H9 (cell line): ENCODE measurements around the gene PACSIN3. TPM values are rescaled to one million over a fixed set of nuclear protein-coding genes. Genes with fewer than 3 reads are reported as not detected.

Experiments
- DNase-seq: peaks from one replicate; pipeline ENCODE4 v3.0.0-alpha.2; 2017
- H2AFZ ChIP-seq: one replicate; pipeline ENCODE4 v1.6.1; 2013; ENCODE audit warnings: mild to moderate bottlenecking, low read length, control low read depth, moderate library complexity
- H2AK5ac ChIP-seq: 2 replicates; pipeline ENCODE4 v1.6.1; 2013; ENCODE audit warnings: low read length, control low read depth, mixed read lengths; ENCODE audit not compliant: insufficient read length
- H2BK120ac ChIP-seq: one replicate; pipeline ENCODE4 v1.6.1; 2013; ENCODE audit warnings: low read depth, mild to moderate bottlenecking, low read length, control low read depth, inconsistent platforms; ENCODE audit not compliant: poor library complexity, severe bottlenecking
- H2BK12ac ChIP-seq: 2 replicates; pipeline ENCODE4 v1.6.1; 2013; ENCODE audit warnings: low read length, control low read depth, mixed read lengths, low read depth; ENCODE audit not compliant: insufficient read length
- H2BK15ac ChIP-seq: 2 replicates; pipeline ENCODE4 v1.6.1; 2013; ENCODE audit warnings: low read depth, low read length, control low read depth
- H2BK20ac ChIP-seq: one replicate; pipeline ENCODE4 v1.6.1; 2013; ENCODE audit warnings: low read depth, mild to moderate bottlenecking, low read length, control low read depth, inconsistent platforms; ENCODE audit not compliant: poor library complexity, severe bottlenecking
- H2BK5ac ChIP-seq: 2 replicates; pipeline ENCODE4 v1.6.1; 2013; ENCODE audit warnings: low read length, control low read depth, mixed read lengths; ENCODE audit not compliant: insufficient read length
- H3K14ac ChIP-seq: 2 replicates; pipeline ENCODE4 v1.6.1; 2013; ENCODE audit warnings: low read length, control low read depth; ENCODE audit not compliant: insufficient read depth
- H3K18ac ChIP-seq: 2 replicates; pipeline ENCODE4 v1.6.1; 2013; ENCODE audit warnings: low read depth, mild to moderate bottlenecking, mixed read lengths, low read length, control low read depth; ENCODE audit not compliant: insufficient read length
- H3K23ac ChIP-seq: 2 replicates; pipeline ENCODE4 v1.6.1; 2013; ENCODE audit warnings: low read length, control low read depth, mixed read lengths, low read depth; ENCODE audit not compliant: insufficient read length
- H3K23me2 ChIP-seq: 2 replicates; pipeline ENCODE4 v1.6.1; 2013; ENCODE audit warnings: low read depth, mild to moderate bottlenecking, mixed read lengths, low read length, control low read depth; ENCODE audit not compliant: insufficient read length, poor library complexity, severe bottlenecking
- H3K27ac ChIP-seq: 2 replicates; pipeline ENCODE4 v1.5.1; 2013; ENCODE audit warnings: low read length, control low read depth, mixed read lengths, low read depth; ENCODE audit not compliant: insufficient read length
- H3K27me3 ChIP-seq: 2 replicates; pipeline ENCODE4 v1.6.1; 2013; ENCODE audit warnings: low read length, control low read depth, inconsistent platforms; ENCODE audit not compliant: insufficient read depth
- H3K4ac ChIP-seq: 2 replicates; pipeline ENCODE4 v1.6.1; 2013; ENCODE audit warnings: low read depth, mild to moderate bottlenecking, control low read depth, inconsistent platforms, low read length, moderate library complexity
- H3K4me1 ChIP-seq: 2 replicates; pipeline ENCODE4 v1.6.1; 2013; ENCODE audit warnings: low read length, control low read depth, inconsistent platforms; ENCODE audit not compliant: insufficient read depth
- H3K4me2 ChIP-seq: 2 replicates; pipeline ENCODE4 v1.6.1; 2013; ENCODE audit warnings: low read length, control low read depth, mixed read lengths; ENCODE audit not compliant: insufficient read length, insufficient read depth
- H3K56ac ChIP-seq: 2 replicates; pipeline ENCODE4 v1.6.1; 2013; ENCODE audit warnings: low read depth, mild to moderate bottlenecking, mixed read lengths, low read length, control low read depth; ENCODE audit not compliant: insufficient read length
- H3K79me1 ChIP-seq: 2 replicates; pipeline ENCODE4 v1.6.1; 2013; ENCODE audit warnings: low read depth, mild to moderate bottlenecking, moderate library complexity, low read length, control low read depth, inconsistent platforms; ENCODE audit not compliant: insufficient read depth, poor library complexity, severe bottlenecking
- H3K79me2 ChIP-seq: 2 replicates; pipeline ENCODE4 v1.6.1; 2013; ENCODE audit warnings: low read length, control low read depth, inconsistent platforms; ENCODE audit not compliant: insufficient read depth
- H3K9ac ChIP-seq: 2 replicates; pipeline ENCODE4 v1.6.1; 2013; ENCODE audit warnings: low read length, control low read depth, mixed read lengths; ENCODE audit not compliant: insufficient read length; ENCODE audit errors: extremely low read depth
- H3K9me3 ChIP-seq: one replicate; pipeline ENCODE4 v1.6.1; 2013; ENCODE audit warnings: low read depth, low read length, inconsistent platforms; ENCODE audit not compliant: control insufficient read depth
- H3T11ph ChIP-seq: one replicate; pipeline ENCODE4 v1.6.1; 2013; ENCODE audit warnings: mild to moderate bottlenecking, low read length, control low read depth, inconsistent platforms
- H4K20me1 ChIP-seq: one replicate; pipeline ENCODE4 v1.6.1; 2013; ENCODE audit not compliant: control insufficient read depth, insufficient read length, insufficient read depth
- H4K5ac ChIP-seq: 2 replicates; pipeline ENCODE4 v1.6.1; 2013; ENCODE audit warnings: low read depth, mild to moderate bottlenecking, mixed read lengths, low read length, control low read depth; ENCODE audit not compliant: insufficient read length
- H4K8ac ChIP-seq: replicated peaks from 2 replicates; pipeline ENCODE4 v1.6.1; 2013; ENCODE audit warnings: low read length, control low read depth, mixed read lengths, low read depth; ENCODE audit not compliant: insufficient read length
- H4K91ac ChIP-seq: 2 replicates; pipeline ENCODE4 v1.6.1; 2013; ENCODE audit warnings: low read depth, mild to moderate bottlenecking, moderate library complexity, mixed read lengths, low read length, control low read depth; ENCODE audit not compliant: insufficient read length
- H3K27ac Mint-ChIP-seq, 3 experiments: 2 replicates in 2 of 3; 3 replicates in 1 of 3; pipeline ENCODE4 v1.8.0; 2020 to 2021; ENCODE audit warnings: mixed read lengths in 3 of 3, mild to moderate bottlenecking in 1 of 3, moderate library complexity in 1 of 3
- H3K27me3 Mint-ChIP-seq: 2 replicates; pipeline ENCODE4 v1.8.0; 2021; ENCODE audit warnings: low read depth, mild to moderate bottlenecking, moderate library complexity, mixed read lengths
- H3K36me3 Mint-ChIP-seq, 3 experiments: 2 replicates in 2 of 3; 3 replicates in 1 of 3; pipeline ENCODE4 v1.8.0; 2020 to 2021; ENCODE audit warnings: low read depth in 3 of 3, mixed read lengths in 3 of 3; ENCODE audit not compliant: insufficient read depth in 1 of 3
- H3K4me1 Mint-ChIP-seq, 2 experiments: 2 replicates each; pipeline ENCODE4 v1.8.0; 2020; ENCODE audit warnings: mixed read lengths in 2 of 2
- H3K4me3 Mint-ChIP-seq, 2 experiments: 2 replicates in 1 of 2; 3 replicates in 1 of 2; pipeline ENCODE4 v1.8.0; 2020 to 2021; ENCODE audit warnings: mild to moderate bottlenecking in 2 of 2, mixed read lengths in 2 of 2, moderate library complexity in 1 of 2
- H3K9me3 Mint-ChIP-seq, 2 experiments: 2 replicates in 1 of 2; 3 replicates in 1 of 2; pipeline ENCODE4 v1.8.0; 2020; ENCODE audit warnings: mild to moderate bottlenecking in 2 of 2, mixed read lengths in 2 of 2, moderate library complexity in 1 of 2
- CTCF ChIP-seq: fragments of 200-600 bp; sonication (generic); conservative IDR thresholded peaks from 3 replicates; pipeline ENCODE4 v1.8.0; 2021; ENCODE audit warnings: antibody characterized with exemption, mild to moderate bottlenecking
- WGBS: extraction: QIAGEN DNeasy Blood & Tissue Kit; methylation state at CpG from one replicate; pipeline ENCODE4 v1.1.7; 2013; ENCODE audit warnings: missing lambda C conversion rate, low lambda C conversion rate, mixed read lengths; ENCODE audit not compliant: insufficient read length; ENCODE audit errors: extremely low coverage; 5-methylcytosine and 5-hydroxymethylcytosine counted together
- total RNA-seq: library from RNA; stranded (reverse); gene quantifications from 2 replicates; pipeline ENCODE4 v1.2.1, GENCODE V29; 2021

PACSIN3 gene
- total RNA-seq, 1 experiment from 2014 or later: 63.0 TPM

GRCh38 chr11:47225552-47226400 is 39.5 kb upstream of the PACSIN3 start:
- H3K4ac ChIP-seq: no peak overlapping the region
- no peaks in the 10 kb centered on the region for H3K79me1 ChIP-seq
- H3K27ac ChIP-seq: no peak overlapping the region
- H3K9ac ChIP-seq: no peak overlapping the region
- no peaks in the 10 kb centered on the region for H3K27me3 Mint-ChIP-seq
- H2BK15ac ChIP-seq: no peak overlapping the region
- no peak overlapping the region; a peak in 1 of 7 replicates for H3K27ac Mint-ChIP-seq
- no peak overlapping the region for H4K91ac ChIP-seq
- no peak overlapping the region for H3K4me2 ChIP-seq
- H3K27me3 ChIP-seq: no peaks in the 10 kb centered on the region
- H3K9me3 ChIP-seq: no peaks in the 10 kb centered on the region
- no peaks in the 10 kb centered on the region for H3K79me2 ChIP-seq
- H4K8ac ChIP-seq: no peak overlapping the region
- H3K23me2 ChIP-seq: no peaks in the 10 kb centered on the region
- no peak overlapping the region for H3T11ph ChIP-seq
- DNase-seq: no peak
- H3K18ac ChIP-seq: no peak overlapping the region
- H3K14ac ChIP-seq: no peak overlapping the region
- no peak overlapping the region for H3K4me3 Mint-ChIP-seq
- H3K36me3 Mint-ChIP-seq: peaks cover 2 to 69% (median 68%) of the 10 kb centered on the region in 3 experiments; a peak in 4 of 7 replicates
- H2AFZ ChIP-seq: no peak overlapping the region
- no peak overlapping the region for H2BK12ac ChIP-seq
- no peaks in the 10 kb centered on the region for H4K20me1 ChIP-seq
- H2BK120ac ChIP-seq: no peak overlapping the region
- no peak overlapping the region for H2BK20ac ChIP-seq
- no peaks in the 10 kb centered on the region for H3K4me1 Mint-ChIP-seq
- no peak overlapping the region for H2AK5ac ChIP-seq
- no peaks in the 10 kb centered on the region for H3K9me3 Mint-ChIP-seq
- H2BK5ac ChIP-seq: no peak overlapping the region
- no peak overlapping the region for H3K56ac ChIP-seq
- no peak for TF ChIP-seq CTCF
- H3K4me1 ChIP-seq: no peaks in the 10 kb centered on the region
- WGBS: no CpG with 5 or more reads among the region's 7 CpGs
- no peak overlapping the region for H4K5ac ChIP-seq
- no peak overlapping the region for H3K23ac ChIP-seq
